ENCODE data around the gene GOLGA5.
"Not testable (repeated sequence)": the region's sequence is repeated elsewhere in the genome, so short reads cannot be mapped to it uniquely, and the experiment has no call there.

GOLGA5 gene, protein sequence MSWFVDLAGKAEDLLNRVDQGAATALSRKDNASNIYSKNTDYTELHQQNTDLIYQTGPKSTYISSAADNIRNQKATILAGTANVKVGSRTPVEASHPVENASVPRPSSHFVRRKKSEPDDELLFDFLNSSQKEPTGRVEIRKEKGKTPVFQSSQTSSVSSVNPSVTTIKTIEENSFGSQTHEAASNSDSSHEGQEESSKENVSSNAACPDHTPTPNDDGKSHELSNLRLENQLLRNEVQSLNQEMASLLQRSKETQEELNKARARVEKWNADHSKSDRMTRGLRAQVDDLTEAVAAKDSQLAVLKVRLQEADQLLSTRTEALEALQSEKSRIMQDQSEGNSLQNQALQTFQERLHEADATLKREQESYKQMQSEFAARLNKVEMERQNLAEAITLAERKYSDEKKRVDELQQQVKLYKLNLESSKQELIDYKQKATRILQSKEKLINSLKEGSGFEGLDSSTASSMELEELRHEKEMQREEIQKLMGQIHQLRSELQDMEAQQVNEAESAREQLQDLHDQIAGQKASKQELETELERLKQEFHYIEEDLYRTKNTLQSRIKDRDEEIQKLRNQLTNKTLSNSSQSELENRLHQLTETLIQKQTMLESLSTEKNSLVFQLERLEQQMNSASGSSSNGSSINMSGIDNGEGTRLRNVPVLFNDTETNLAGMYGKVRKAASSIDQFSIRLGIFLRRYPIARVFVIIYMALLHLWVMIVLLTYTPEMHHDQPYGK
- total RNA-seq, result 23.5 to 65.3 (median 58.4) reads per million in 9 experiments

DNA sequence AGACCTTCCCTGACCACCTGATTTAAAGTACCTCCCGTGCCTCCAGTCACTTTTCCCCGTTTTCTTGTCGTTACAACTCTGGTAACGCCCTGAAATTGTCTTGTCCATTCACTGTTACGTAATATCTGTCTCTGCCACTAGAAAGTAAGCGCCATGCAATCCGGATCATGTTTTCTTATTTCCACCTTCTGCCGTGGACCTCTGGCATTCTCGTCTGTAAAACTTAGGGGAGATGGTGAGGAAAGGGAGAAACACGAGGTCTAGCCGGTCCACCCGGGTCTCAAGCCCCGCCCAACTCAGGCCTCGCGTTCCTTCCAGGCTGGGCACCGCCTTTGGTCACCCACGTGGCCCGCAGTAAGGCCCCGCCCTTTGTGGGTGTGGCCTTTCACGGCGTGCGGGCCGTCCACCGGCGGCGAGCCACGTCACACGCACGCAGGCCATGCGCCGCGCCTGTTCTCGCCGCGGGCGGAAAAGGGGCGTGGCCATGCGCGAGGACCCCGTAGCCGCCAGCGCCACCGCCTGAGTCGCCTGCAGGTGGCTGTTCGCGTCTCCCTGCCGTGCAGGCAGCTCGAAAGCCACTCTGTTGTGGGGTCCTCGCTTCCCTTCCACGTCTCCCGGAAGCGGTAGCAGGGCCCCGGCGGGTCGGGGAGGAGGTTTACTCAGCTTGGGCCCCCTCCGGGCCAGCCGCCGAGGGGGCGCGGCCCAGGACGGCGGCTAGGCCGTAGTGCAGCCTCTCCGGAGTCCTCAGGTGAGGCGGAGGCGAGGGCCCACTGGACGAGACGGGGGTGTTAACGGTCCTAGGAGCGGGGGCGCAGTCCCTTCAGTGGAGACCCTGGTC is at the start of gene GOLGA5:
Gene GOLGA5, plus strand, starts transcription at position 597 of the 838 bp plus-strand sequence. CDS start 3,133 bp downstream, outside the sequence.
- DNase-seq, result peak; percentile 97 to 99 (median 99)
- Mint-ChIP-seq H3K27me3 (no peaks in the 10 kb centered on the region), H3K27ac (peak within 1 kb of the TSS; percentile 97 to 99), H3K4me1 (ENCODE audit: low read depth in 2 of 2) (peaks cover 20 to 22% of the 10 kb centered on the region in 2 donors), H3K4me3 (peak within 1 kb of the TSS; percentile 92 to 98), H3K9me3 (peaks cover 2 to 18% of the 10 kb centered on the region in 2 donors), H3K36me3 (ENCODE audit: insufficient read depth) (peaks cover 27% of the 10 kb centered on the region)
- peak; percentile 91 for ATAC-seq (replicated peaks)

DNA sequence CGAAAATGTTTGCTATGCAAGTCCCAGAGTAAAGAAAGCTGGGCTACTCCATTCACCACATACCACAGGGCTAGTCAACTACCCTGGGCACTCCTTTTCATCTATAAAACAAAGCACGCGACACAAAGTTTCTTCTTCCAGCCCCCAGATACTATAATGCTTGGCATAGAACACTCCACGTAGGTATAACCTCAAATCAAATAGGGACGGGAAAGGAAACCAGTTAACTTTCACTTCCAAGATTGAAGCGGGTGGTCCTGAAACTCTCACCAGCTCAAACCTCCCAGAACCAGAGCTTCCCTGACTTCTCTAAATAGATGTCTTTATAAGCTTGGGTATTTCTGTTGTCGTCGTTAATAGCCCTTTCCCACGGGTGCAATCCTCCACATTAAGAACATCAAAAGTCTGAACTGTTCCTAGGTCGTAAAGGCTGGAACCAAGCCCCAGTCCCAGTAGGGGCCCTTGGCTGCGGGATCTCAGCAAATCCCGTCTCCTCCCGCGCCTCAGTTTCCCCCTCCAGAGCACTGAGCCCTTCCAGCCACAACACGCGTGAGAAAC is 46.3 kb upstream of the GOLGA5 start:
- peaks cover 15% of the 10 kb centered on the region for H3K36me3 Mint-ChIP-seq (ENCODE audit: insufficient read depth)
- peaks cover 44 to 55% of the 10 kb centered on the region in 2 donors for H3K27me3 Mint-ChIP-seq
- DNase-seq, result no peak
- H3K27ac Mint-ChIP-seq, result peak overlapping the region; percentile 35 to 69
- H3K4me1 Mint-ChIP-seq (ENCODE audit: low read depth in 2 of 2), result peaks cover 29 to 39% of the 10 kb centered on the region in 2 donors
- H3K9me3 Mint-ChIP-seq, result no peaks in the 10 kb centered on the region
- ATAC-seq (replicated peaks), result no peak
- H3K4me3 Mint-ChIP-seq, result peak overlapping the region; percentile 83 to 85

DNA sequence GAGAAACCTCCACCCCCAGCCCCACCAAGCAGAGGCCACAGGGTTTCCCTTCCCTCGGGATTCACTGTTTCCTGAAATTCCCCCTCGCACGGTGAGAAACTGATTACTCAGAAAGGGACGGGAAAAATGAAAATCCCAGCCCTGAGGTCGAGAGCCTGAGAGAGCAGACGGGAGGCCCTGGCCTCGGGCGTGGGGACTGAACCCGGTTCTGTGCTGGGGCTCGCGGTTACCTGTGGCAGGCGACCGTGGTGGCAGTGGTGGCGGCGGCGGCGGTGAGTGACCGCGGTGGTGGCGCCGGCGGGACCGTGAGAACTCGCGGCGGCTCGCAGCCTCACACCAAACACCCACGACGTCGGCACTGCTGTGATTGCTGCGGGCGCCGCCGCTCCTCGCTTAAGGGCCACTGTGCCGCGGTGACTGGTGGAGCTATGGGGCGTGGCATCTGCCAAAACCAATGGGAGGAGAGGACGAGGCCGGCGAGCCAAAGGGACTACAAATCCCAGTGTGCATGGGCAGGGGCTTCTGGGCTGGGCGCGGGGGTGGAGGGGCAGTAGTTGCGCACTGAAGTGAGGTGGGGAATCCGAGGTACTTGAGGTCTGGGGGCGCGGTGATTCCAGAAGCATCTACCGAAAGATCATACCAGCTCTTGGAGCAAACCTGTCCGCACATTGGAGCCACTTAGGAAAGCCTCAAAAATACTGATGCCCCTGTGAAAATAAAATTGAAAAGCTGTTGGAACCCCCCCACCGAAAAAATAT is 45.7 kb upstream of the GOLGA5 start, which contains the start of gene LGMN:
Gene LGMN, minus strand, starts transcription at position 369 of the 758 bp plus-strand sequence. CDS start 15,841 bp downstream, outside the sequence.
- ATAC-seq (replicated peaks), result peak; percentile 92
- Mint-ChIP-seq H3K4me1 (ENCODE audit: low read depth in 2 of 2) (peaks cover 29 to 39% of the 10 kb centered on the region in 2 donors), H3K27ac (peak within 1 kb of the TSS; percentile 35 to 69), H3K27me3 (peaks cover 44 to 62% of the 10 kb centered on the region in 2 donors), H3K36me3 (ENCODE audit: insufficient read depth) (peaks cover 15% of the 10 kb centered on the region), H3K9me3 (no peaks in the 10 kb centered on the region), H3K4me3 (peak within 1 kb of the TSS; percentile 83 to 85)
- peak; percentile 56 to 73 (median 71) for DNase-seq

DNA sequence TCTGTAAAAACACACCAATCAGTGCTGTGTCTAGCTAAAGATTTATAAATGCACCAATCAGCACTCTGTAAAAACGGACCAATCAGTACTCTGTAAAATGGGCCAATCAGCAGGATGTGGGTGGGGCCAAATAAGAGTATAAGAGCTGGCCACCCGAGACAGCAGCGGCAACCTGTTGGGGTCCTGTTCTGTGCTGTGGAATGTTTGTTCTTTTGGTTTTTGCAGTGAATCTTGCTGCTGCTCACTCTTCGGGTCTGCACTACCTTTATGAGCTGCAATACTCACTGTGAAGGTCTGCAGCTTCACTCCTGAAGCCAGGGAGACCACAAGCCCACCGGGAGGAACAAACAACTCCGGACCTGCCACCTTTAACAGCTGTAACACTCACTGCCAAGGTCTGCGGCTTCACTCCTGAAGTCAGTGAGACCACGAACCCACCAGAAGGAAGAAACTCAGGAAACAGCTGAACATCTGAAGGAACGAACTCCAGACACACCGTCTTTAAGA is 43.8 kb upstream of the GOLGA5 start:
- ATAC-seq (replicated peaks) (peak; percentile 9), DNase-seq (peak; percentile 27 to 29 (median 28))
- peaks cover 29 to 39% of the 10 kb centered on the region in 2 donors for H3K4me1 Mint-ChIP-seq (ENCODE audit: low read depth in 2 of 2)
- not testable (repeated sequence) for H3K27ac Mint-ChIP-seq, H3K9me3 Mint-ChIP-seq
- peaks cover 44 to 64% of the 10 kb centered on the region in 2 donors for H3K27me3 Mint-ChIP-seq
- H3K4me3 Mint-ChIP-seq, result peak overlapping the region; percentile 79 to 85
- peaks cover 15% of the 10 kb centered on the region for H3K36me3 Mint-ChIP-seq (ENCODE audit: insufficient read depth)

DNA sequence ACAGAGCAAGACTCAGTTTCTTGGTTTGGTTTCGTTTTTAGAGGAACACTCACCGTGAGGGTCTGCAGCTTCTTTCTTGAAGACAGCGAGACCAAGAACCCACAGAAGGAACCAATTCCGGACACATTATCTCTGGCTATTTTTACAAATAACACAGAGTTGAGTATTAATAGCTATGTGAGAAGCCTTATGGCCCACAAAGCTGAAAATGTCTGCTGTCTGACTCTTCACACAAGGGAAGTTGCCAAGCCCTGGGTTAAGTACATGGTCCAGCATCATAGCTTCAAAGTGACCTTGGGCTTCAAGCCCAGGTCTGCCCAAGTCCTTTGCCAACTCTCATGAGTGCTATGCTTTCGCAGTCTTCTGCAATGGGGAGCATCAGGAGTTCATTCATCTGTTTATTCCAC is 43.1 kb upstream of the GOLGA5 start:
- H3K4me3 Mint-ChIP-seq, result peak overlapping the region; percentile 79 to 85
- H3K9me3 Mint-ChIP-seq, result no peaks in the 10 kb centered on the region
- no peak for DNase-seq
- H3K4me1 Mint-ChIP-seq (ENCODE audit: low read depth in 2 of 2), result peaks cover 29 to 39% of the 10 kb centered on the region in 2 donors
- H3K27ac Mint-ChIP-seq, result no peak overlapping the region
- peaks cover 15% of the 10 kb centered on the region for H3K36me3 Mint-ChIP-seq (ENCODE audit: insufficient read depth)
- no peak for ATAC-seq (replicated peaks)
- peaks cover 41 to 64% of the 10 kb centered on the region in 2 donors for H3K27me3 Mint-ChIP-seq

DNA sequence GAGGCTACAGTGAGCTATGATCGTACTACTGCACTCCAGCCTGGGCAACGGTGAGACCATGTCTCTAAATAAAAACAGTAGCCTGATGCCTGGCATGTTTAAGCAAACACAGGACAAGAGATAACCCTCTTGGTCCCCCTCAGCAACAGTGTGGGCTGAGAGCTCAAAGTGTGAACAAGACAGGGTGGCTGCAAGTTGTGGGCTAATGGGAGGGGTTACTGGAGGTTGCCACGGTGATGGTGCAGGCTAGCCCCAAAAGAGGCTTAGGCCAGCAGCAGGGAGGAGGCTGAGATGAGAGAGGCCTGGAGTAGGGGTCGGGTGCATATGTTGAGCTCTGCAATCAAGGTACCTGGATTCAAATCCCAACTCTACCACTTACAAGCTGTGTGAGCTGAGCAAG is 42.3 kb upstream of the GOLGA5 start:
- peaks cover 35 to 61% of the 10 kb centered on the region in 2 donors for H3K27me3 Mint-ChIP-seq
- no peak for ATAC-seq (replicated peaks)
- peaks cover 15% of the 10 kb centered on the region for H3K36me3 Mint-ChIP-seq (ENCODE audit: insufficient read depth)
- no peak for DNase-seq
- no peak overlapping the region for H3K4me3 Mint-ChIP-seq
- no peak overlapping the region for H3K27ac Mint-ChIP-seq
- no peaks in the 10 kb centered on the region for H3K9me3 Mint-ChIP-seq
- H3K4me1 Mint-ChIP-seq (ENCODE audit: low read depth in 2 of 2), result peaks cover 29 to 39% of the 10 kb centered on the region in 2 donors

DNA sequence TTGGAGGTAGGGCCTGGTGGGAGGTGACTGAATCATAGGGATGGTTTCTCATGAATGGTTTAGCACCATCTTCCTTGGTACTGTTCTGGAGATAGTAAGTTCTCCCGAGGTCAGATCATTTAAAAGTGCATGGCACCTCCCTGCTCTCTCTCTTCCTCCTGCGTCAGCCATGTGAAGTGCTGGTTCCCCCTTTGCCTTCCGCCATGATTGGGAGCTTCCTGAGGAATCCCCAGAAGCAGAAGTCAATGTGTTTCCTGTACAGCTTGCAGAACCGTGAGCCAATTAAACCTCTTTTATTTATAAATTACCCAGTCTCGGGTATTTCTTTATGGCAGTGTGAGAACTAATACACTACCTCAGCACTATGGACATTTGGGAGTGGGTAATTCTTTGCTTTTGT is 40.9 kb upstream of the GOLGA5 start:
- DNase-seq (no peak), ATAC-seq (replicated peaks) (no peak)
- Mint-ChIP-seq H3K36me3 (ENCODE audit: insufficient read depth) (peaks cover 10% of the 10 kb centered on the region), H3K4me1 (ENCODE audit: low read depth in 2 of 2) (peaks cover 20 to 30% of the 10 kb centered on the region in 2 donors), H3K4me3 (no peak overlapping the region), H3K27ac (no peak overlapping the region), H3K27me3 (peaks cover 21 to 47% of the 10 kb centered on the region in 2 donors), H3K9me3 (no peaks in the 10 kb centered on the region)

DNA sequence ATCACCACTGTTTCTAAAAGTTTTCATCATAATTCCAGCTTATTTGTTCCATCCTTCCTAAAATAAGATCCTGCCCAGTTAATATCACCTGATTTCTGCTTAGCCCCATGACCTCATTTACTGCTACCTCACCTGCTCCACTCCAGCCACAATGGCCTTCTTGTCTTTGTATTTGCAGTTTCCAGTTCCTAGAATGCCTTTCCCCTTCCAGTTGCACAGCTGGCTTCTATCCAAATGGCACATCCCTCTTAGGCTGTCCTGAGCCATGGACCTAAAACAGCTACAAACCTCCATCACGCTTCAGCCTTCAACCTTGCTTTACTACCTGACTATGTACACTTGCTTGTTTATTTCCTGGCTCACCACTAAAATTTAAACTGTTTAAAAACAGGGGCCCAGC is 39.1 kb upstream of the GOLGA5 start:
- Mint-ChIP-seq H3K27me3 (peaks cover 8 to 30% of the 10 kb centered on the region in 2 donors), H3K4me3 (no peak overlapping the region)

DNA sequence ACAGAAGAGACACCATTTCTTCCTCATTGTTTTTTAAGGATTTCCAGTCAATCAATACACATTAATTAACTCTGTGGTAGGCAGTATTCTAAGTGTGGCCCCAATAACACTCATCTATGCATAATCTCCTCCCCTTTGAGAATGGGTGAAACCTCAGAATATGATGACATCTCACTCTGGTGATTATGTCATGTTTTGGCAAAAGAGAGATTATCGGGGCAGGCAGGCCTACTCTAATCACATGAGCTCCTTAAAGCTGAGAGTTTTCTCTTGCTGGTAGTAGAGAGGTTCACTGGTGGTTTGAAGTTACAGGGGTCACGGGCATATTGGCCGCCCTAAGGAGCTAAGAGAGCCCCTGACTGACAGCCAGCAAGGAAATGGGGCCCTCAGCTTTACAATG is 38.6 kb upstream of the GOLGA5 start:
- no peak for DNase-seq
- ATAC-seq (replicated peaks), result no peak
- Mint-ChIP-seq H3K4me3 (no peak overlapping the region), H3K27me3 (peaks cover 2 to 24% of the 10 kb centered on the region in 2 donors), H3K4me1 (ENCODE audit: low read depth in 2 of 2) (peaks cover 7 to 9% of the 10 kb centered on the region in 2 donors), H3K27ac (no peak overlapping the region), H3K36me3 (ENCODE audit: insufficient read depth) (peaks cover under 1% of the 10 kb centered on the region), H3K9me3 (no peaks in the 10 kb centered on the region)

More for the DNA sequence above, 39.1 kb upstream of the GOLGA5 start:
- peaks cover 4% of the 10 kb centered on the region for H3K36me3 Mint-ChIP-seq (ENCODE audit: insufficient read depth)
- no peaks in the 10 kb centered on the region for H3K9me3 Mint-ChIP-seq
- ATAC-seq (replicated peaks) (no peak), DNase-seq (no peak)
- H3K27ac Mint-ChIP-seq, result no peak overlapping the region
- H3K4me1 Mint-ChIP-seq (ENCODE audit: low read depth in 2 of 2), result peaks cover 10 to 15% of the 10 kb centered on the region in 2 donors

DNA sequence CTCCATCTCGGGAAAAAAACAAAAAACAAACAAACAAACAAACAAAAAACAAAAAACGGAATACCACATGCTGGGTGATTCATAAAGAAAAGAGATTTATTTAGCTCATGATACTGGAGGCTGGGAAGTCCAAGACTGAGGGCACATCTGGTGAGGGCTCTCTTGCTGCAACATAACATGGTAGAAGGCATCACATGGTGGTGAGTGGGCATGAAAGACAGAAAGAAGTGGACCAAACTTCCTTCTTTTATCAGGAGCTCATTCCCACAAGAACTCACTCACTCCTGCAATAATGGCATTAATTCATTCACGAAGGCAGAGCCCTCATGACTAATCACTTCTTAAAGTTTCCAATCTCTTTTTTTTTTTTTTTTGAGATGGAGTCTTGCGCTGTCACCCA is 37.7 kb upstream of the GOLGA5 start:
- Mint-ChIP-seq H3K4me3 (no peak overlapping the region), H3K9me3 (no peaks in the 10 kb centered on the region), H3K27ac (no peak overlapping the region), H3K36me3 (ENCODE audit: insufficient read depth) (no peaks in the 10 kb centered on the region), H3K4me1 (ENCODE audit: low read depth in 2 of 2) (peaks cover 4 to 5% of the 10 kb centered on the region in 2 donors), H3K27me3 (peaks cover 0 to 22% of the 10 kb centered on the region in 2 donors)
- ATAC-seq (replicated peaks), result no peak
- DNase-seq, result no peak

DNA sequence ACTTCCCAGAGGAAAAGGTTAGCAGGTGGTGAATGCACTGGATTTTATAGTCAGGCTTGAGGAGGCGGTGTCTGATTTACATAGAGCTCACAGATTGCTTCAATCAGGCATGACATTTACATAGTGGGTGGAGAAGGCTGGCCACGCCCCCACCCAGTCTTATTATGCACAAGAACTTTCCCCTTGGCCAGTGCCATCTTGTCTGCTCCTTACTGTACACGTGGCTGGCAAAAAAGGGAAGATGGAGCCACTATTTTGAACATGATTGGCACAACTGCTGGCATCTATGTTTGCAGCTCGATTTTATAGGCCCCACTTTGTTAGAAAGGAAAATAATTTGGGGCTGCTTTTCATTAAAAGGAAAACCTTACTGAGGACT is 34.8 kb upstream of the GOLGA5 start:
- H3K27me3 Mint-ChIP-seq, result peaks cover 11 to 13% of the 10 kb centered on the region in 2 donors
- H3K36me3 Mint-ChIP-seq (ENCODE audit: insufficient read depth), result no peaks in the 10 kb centered on the region
- no peak for ATAC-seq (replicated peaks)
- H3K4me1 Mint-ChIP-seq (ENCODE audit: low read depth in 2 of 2), result peaks cover 0 to 3% of the 10 kb centered on the region in 2 donors
- H3K27ac Mint-ChIP-seq, result no peak overlapping the region
- H3K4me3 Mint-ChIP-seq, result no peak overlapping the region
- DNase-seq, result no peak
- no peaks in the 10 kb centered on the region for H3K9me3 Mint-ChIP-seq

Data from effector memory CD8-positive, alpha-beta T cell (primary cell).